GM19455 (cell line): ENCODE measurements around the gene THSD4.
"Not testable (repeated sequence)": the region's sequence is repeated elsewhere in the genome, so short reads cannot be mapped to it uniquely, and the experiment has no call there.

Experiments
- ATAC-seq: cut with Tn5 transposase; IDR thresholded peaks from one replicate; pipeline ENCODE4 v1.9.1; 2021; ENCODE audit not compliant: unreplicated experiment

Gene THSD4

DNA sequence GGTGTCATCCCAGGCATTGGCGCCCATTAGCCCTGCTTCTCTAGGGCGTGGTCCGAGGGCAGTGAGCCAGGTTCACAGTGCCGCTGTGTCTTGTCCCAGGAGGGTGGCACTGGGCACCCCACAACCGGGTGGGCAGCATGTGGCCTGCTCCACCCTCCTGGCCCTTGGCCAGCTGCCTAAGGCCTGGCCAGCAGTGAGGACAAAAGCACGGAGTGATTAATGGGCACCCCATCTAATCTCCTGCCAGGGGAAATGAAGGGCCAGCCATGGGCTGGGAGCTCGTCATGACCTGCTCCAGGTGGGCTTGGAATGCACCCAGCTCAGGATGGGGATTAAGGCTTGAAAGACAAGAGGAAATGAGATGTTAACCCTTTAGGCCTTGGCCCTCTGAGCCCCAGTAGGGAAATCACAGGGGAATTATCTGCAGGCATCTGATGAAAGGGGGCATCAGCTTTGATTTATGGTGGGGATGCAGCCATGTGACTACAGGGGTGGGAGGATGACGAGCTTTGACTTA lies 5.2 kb downstream of the THSD4 start:
- no peak for ATAC-seq

DNA sequence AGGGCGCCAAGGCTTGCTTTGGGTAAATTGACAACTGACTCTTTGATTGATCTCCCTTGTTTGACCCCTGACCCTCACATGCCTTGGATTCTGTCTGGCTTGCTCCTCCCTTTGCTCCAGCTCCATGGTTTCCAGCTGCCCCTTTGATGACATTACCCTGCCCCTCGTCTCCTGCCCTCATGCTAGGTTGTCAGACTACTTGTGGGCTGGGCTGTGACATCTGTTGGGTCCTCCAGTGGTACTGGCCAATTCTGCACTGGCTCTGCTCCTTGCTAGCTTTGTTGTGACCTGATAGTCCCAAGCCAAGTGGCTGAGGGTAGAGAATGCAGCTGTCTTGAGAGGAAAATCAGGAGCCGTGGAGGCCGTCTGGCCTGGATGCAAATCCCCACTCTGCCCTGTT lies 6.2 kb downstream of the THSD4 start:
- no peak for ATAC-seq

DNA sequence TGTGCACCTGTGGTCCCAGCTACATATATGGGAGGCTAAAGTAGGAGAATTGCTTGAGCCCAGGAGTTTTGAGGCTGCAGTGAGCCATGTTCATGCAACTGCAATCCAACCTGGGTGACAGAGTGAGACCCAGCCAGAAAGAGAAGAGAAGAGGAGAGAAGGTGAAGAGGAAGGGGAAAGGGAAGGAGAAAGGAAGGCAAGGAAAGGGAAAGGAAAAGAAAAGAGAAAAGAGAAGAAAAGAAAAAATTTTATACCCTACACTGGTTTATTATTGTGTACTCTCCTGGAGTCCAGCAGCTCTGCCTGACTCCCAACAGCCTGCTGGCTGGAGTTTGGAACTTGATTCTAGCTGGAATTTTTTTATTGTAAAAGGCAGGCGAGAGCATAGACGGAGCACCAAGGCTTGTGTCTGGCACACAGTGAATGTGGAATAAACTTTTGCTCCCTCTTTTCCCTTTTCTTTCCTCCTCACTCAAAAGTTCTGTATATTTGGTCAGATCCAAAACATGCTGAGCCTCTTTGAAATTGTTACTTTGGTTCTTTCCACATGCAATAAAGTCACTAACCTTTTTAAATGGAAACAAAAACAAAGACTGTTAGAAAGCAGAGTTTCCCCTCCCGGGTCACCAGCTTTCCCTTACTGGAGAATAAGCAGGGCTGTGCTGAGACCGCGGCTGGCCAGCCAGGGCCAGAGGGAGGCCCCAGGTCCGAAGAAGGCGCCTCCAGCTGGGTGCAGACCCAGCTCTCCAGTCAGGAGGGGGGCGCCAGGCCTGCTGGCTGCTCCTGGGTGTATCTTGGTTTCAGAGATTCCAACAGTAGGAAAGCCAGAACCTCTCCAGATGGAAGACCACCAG lies 9.9 kb downstream of the THSD4 start:
- ATAC-seq: no peak

DNA sequence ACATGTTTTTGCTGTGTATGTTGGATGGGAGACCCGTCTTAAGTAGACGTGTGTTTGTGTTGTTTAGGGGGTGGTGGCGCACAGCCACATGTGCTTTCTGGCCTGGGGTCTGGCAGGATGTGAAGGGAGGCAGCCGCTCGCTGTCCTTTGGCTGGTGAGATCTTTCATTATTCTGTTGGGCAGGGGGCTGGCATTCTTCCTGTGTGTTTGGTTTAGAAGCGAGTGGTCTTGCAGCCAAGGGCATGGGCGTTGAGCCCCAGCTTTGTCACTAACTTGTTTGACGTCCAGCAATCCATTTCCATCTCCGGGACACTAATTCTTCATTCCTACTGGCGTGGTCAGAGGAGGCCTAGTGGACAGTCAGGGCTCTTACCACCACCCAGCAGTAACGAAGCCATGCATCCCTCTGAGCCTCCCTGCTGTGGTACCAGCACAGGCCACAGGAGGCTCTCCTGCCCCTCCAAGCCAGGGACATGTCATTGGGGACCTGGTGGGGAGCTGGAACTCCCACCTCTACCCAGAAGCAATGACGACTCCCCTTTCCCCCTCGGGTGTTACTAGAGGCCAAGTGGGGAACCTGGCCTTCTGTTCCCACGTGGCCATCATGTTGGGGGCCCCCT lies 10.7 kb downstream of the THSD4 start:
- ATAC-seq: no peak

DNA sequence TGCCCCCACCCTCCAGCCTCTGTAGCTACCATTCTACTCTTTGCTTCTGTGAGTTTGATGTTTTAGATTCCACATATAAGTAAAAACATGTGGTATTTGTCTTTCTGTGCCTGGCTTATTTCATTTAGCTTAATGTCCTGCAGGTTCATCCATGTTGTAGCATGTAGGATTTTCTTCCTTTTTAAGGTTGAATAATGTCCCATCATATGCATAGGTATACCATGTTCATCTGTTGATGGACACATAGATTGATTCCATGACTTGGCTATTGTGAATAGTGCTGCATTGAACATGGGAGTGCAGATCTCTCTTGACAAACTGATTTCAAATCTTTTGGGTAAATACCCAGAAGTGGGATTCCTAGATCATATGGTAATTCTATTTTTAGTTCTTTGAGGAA lies 11.8 kb downstream of the THSD4 start:
- no peak for ATAC-seq

DNA sequence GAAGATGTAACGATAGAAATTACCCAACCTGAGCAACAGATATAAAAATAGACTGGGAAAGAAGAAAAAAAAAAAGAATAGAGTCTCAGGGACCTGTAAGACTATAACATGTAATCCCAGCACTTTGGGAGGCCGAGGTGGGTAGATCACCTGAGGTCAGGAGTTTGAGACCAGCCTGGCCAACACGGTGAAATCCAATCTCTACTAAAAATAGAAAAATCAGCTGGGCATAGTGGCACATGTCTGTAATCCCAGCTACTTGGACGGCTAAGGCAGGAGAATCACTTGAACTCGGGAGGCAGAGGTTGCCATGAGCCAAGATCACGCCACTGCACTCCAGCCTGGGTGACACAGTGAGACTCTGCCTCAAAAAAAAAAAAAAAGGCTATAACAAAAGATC lies 12.9 kb downstream of the THSD4 start:
- ATAC-seq: not testable (repeated sequence)

DNA sequence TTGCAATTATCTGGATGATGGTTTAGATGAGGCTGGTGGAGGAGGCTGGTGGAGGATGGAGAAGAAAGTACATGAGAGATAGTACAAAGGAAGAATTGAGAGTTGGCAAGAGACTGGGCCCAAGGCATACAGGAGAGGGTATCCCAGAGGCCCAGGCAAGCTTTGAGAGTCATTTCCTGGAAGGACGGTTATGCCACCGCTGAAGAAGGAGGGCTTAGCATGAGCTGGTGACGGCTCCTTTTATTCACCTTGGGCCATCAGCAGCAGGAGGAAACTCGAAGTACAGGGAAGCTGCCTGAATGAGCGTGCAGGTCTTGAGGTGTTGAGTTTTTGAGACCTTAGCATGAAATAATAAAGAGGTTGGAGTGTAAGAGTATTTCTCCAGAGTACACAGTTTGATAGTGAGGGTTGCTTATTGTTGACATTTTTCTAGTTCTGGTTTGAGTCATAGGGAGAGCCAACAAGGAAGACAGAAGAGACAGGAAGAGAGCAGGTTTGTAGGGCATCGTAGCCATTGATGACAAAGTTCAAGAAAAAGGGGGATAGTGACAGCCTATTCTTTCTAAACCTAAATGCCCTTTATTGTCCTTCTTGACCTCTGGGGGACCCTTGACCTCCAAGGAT lies 13.8 kb downstream of the THSD4 start:
- ATAC-seq: no peak

DNA sequence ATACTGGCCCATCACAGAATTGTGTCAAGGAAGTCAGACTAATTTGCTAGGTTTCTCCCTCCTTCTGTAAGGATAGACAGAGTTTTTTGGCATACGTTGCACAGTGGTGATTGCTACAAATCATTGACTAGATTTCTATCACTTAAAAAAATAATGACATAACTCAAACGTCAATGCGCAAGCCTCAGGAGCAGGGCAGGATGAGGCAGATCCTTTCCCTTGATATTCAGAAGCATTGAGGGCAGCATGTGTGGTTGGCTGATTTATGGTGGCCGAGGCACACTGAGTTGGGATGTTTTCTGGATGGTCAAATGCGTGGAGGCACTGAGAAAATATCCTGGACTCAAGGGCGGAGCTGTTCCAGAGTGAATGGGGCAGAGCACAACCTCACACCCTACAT lies 14.4 kb downstream of the THSD4 start:
- ATAC-seq: no peak

DNA sequence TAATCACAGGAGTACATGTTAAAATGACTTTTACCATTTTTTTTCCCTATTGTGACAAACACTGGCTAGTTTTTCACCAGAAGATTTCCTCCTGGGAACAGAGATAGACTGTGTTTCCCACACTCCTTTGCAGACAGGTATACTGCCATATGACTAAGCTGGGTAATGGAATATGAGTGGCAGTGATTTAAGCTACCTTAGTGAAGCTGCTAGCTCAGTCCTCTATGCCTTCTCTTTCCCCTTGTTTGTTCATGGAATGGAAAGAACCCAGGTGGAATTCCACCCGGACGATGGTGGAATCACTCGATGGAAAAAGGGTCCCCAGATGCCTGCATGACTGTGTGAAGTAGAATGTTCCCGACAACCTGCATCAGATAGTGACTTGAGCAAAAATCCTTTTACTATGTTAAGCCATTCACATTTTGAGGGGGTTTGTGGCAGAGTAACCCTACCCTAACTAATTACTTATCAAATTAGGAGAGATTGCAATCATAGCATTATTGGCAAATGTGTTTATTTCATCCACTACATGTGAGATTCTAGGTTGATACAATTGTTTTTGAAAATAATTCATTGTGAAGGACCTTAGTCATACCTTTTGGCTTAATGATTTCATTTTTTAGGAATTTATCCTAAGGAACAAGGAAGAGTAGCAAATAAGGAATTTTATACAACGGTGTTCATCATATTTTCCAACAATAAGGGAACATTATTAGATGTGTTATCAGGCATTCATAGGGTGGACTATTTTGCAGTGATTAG lies 16.5 kb downstream of the THSD4 start:
- ATAC-seq: no peak

DNA sequence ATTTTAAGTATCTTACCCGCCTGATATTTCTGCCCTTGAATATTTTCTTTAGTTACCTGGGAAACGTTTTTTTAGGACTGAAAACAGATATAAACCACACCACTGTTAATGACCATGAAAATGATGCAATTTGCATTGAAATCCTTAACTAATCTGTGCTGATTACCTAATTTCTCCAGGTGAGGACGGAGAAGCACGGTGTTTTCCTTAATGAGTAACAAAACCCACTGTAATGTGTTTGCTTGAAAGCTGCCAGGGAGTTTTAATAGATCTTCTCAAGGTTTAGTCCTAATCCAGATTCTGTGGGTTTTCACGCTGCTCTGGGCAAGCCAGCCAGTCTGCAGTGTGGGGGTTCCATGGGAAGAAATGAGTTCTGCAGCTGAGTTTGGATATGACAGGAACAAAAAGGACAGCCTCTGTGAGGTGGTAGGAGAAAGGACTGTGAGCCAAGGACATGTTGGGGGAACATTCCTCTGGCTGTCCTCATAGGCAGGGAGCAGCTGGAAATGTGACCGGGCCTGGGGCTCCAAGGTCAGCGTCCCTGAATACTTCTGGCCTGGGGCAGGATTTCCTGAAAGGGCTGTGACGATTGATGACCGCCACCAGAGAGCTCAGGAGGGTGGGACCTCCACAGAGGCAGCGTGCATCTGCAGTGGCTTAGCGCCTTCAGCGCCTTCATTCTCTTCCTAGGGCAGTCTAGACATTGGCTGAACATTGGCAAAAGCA lies 18.6 kb downstream of the THSD4 start:
- ATAC-seq: no peak

DNA sequence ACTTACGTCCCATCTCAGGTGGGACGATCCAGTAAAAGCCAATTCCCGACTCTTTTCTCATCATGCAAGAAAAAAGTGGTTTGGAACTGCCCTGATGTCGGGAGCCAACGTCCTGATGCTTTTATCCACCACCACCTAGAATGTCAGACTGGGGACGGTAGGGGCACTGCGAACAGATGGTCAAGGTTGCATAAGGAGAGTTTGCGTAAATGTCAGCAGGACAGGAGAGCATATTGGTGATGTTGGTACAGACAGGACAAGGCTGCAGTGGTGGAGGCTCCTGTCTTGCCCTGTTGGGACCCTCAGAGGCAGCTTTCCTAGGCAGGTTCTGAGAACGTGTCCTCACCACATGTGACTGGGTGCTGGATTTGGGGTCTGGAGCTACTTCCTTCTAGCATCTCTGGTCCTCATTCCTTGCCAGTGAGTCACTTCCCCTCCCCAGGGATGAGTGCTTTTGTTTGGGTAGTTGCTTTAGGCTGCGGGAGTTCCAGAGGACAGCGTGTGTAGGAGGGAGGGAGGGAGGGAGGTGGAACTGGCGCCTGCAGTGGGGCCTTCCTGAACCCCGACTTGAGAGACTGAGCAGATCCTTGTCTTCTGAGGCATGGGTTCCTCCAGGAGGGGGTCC lies 21.0 kb downstream of the THSD4 start:
- no peak for ATAC-seq

DNA sequence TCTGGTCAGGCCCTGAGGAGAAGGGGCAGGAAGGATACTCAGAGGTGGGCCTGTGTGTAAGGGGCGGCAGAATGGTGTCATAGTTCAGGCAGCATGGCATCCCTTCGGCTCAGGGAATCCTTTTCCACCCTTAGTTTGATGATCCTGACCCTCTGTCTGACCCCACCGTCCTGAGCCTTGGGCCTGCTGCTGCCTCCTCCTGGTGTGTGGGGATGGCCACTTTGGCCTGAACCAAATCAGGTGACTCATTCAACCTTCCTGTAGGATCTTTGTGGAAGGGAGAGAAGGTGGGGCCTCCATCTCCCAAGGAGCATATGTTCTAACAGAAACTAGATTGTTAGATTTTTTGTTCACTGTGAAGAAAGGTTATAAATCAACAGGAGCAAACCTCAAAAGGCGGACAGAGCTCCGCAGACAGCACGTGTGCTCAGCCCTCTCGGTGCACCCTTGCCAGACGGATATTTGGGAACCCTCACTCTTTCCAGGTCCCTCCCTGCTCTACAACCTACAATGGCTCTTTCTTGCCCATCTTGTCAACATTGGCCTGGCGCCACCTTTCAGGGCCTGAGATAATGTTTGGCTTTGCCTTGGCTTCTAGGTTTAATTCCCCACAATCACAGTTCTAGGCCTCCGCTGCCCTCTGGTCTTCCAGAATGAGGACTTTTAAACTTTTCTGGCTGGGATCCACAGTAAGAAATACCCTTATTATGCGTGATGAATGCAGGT lies 21.7 kb downstream of the THSD4 start:
- no peak for ATAC-seq

DNA sequence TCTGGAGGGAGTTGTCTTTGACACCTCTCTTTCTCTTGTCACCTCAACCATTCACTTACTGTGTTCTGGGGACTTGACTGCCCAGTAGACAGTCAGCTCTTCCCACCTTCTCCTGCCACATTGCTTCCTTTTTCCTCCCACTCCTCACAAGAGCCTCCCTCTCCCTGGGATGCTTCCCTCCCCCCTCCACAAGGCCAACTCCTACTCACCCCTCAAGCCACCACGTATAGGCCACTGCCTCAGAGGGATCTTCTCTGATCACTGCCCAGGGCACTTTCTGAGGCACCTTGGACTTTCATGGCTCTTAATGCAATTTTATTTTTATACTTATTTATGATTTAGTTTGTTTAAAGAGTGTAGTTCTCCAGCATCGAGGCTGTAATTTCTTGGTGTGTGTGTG lies 23.2 kb downstream of the THSD4 start:
- ATAC-seq: no peak

DNA sequence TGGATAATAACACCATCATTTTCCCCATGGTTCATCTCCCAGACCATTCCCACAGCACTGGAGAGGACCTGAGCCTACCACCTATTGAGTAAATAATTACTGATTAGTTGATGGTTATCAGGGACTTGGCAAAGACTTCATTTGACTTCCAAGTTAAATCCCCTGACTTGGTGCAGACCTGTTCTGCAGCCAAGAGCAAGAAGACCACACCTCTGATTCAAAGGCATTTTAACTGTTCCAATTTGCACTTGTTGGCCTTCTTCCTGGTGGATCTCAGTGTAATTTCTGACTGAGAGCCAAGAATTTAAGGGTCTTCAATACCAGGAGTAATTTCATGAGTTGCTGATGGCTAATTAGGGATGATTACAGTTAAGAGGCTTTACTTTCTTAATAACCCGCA lies 24.0 kb downstream of the THSD4 start:
- no peak for ATAC-seq

DNA sequence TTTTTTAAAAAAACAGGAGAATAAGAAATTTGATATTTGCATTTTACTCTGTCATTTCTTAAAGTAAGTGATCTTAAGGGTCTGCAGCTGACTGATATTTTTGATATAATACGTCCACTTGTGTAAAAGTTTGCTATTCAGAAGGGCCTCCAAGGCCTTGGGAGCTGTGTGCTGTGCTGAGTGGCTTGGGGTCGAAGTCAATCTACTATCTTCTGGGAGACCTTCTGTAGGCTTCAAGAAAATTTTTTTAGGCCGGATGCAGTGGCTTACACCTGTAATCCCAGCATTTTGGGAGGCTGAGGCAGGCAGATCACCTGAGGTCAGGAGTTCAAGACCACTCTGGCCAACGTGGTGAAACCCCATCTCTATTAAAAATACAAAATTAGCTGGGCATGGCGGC lies 26.3 kb downstream of the THSD4 start:
- ATAC-seq: no peak

DNA sequence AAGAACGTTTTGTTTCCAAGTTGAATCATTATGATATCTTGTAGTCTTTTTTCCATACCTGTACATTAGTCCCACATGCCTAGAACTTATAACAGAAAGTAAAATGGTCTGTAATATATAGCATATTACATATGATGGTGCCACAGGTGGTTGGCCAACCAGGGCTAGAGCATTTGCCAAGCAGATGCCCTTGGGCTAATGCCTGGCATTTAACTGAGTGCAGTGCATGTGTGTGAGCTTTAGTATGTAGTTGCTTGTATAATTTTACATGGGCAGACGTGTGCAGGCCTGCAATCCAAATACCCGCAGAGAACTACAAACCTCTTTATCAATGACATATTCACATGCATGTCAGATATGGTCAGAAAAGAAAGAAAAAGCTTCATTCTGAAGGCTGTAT lies 27.5 kb downstream of the THSD4 start:
- no peak for ATAC-seq

DNA sequence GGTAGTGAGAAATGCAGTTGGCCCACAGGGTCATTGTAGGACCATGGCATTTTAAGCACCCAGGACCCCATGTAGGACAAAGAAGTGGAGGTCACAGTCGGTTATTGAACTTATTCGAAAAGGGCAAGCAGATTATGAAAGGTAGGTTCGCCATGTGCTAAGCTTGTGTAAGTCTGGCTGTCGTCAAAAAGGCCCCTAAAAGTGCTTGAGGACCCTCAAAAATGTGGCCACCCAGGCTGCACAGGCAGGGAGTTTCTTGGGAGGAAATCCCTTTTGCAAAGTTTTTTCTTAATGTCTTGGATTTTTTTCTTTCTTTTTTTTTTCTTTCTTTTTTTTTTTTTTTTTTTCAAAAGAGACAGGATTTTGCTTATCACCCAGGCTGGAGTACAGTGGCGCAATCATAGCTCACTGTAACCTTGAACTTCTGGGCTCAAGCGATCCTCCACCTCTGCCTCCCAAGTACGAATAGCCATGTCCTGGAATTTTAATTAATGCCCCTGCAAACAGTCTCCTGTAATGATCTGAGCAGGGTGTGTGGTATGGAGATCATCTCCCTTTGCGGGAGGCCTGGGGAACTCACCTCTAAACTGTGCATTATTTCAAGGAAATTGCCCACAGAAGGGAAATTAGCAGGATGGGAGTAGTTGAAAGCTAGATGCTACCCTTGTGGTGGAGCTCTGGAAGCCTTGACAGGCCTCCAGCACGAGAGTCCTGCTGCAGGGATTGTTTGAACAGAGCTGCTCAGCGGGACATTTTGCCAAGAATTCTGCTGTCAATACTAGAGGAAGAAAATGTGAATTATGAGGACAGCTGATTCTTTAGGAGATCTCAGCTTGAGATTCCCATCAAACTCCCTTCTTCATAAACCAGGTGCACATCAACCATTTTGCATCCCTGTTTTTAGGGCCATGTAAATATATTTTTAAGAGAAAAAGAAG lies 28.4 kb downstream of the THSD4 start:
- ATAC-seq: no peak

DNA sequence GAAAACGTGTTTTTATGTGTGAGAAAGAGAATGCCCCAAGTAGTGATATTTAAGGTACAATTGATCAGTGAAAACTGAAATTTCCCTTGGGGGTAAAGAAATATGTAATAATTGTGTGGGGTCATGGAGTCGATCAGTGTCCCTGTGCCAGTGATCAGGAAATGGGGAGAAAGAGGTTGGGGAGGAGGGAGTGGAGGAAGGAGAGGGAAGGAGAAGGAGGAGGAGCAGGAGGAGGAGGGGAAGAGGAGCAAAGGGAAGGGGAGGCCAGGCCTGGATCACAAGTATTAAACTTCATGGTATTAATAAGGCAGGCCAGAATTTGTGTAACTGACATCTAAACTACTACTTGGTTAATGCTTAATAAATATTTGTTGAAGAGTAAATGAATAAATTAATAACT lies 30.4 kb downstream of the THSD4 start:
- no peak for ATAC-seq
